Esophagus mucosa (tissue), 1 donor: ENCODE data around the gene RHBG. TPM values are rescaled to one million over a fixed set of nuclear protein-coding genes. Genes with fewer than 3 reads are reported as not detected.
A peak's percentile ranks its signal among the peaks of the same experiment; 100 is the strongest.
"Not testable (repeated sequence)": the region's sequence is repeated elsewhere in the genome, so short reads cannot be mapped to it uniquely, and the experiment has no call there.

ENCODE experiments used
- ATAC-seq: fragments of 200-7000 bp; cut with Tn5 transposase; one replicate; pipeline ENCODE4 v1.9.1; 2020
- total RNA-seq: library from RNA; stranded (reverse); gene quantifications from one replicate; pipeline ENCODE4 v1.2.4, GENCODE V29; 2023
- donor health status: DM: yes; HTN: yes; CAD: no.

The RHBG gene
- 1.7 TPM for total RNA-seq

- peak; percentile 70 for ATAC-seq
Measured at GRCh38 chr1:156368889-156369684, at the start of gene RHBG. Gene RHBG (plus strand): TSS chr1:156369211. CDS start chr1:156369250, 39 bp downstream.

GRCh38 chr1:156319664-156320063, 49.3 kb upstream of the RHBG start:
- peak; percentile 29 for ATAC-seq

GRCh38 chr1:156320560-156320959, 48.5 kb upstream of the RHBG start:
- no peak for ATAC-seq

- ATAC-seq, result not testable (repeated sequence)
Measured at GRCh38 chr1:156323179-156323578, 45.8 kb upstream of the RHBG start.

- no peak for ATAC-seq
Measured at GRCh38 chr1:156336242-156336641, 32.8 kb upstream of the RHBG start.

- no peak for ATAC-seq
Measured at GRCh38 chr1:156337052-156337887, 31.7 kb upstream of the RHBG start.

- no peak for ATAC-seq
Measured at GRCh38 chr1:156337888-156338179, 31.2 kb upstream of the RHBG start.

GRCh38 chr1:156338180-156338976, 30.6 kb upstream of the RHBG start, which contains the start of the genes CCT3 and TSACC:
Gene CCT3 (minus strand): TSS chr1:156338292. CDS start chr1:156338184, 108 bp downstream.
Gene TSACC (plus strand): TSS chr1:156338526. CDS start chr1:156339758, 1,232 bp downstream.
- ATAC-seq, result peak; percentile 98

GRCh38 chr1:156342166-156342955, 26.6 kb upstream of the RHBG start:
- ATAC-seq, result no peak

- ATAC-seq, result no peak
Measured at GRCh38 chr1:156344409-156344808, 24.6 kb upstream of the RHBG start.

- not testable (repeated sequence) for ATAC-seq
Measured at GRCh38 chr1:156346035-156346434, 23.0 kb upstream of the RHBG start.

GRCh38 chr1:156346636-156347035, 22.4 kb upstream of the RHBG start:
- no peak for ATAC-seq

- ATAC-seq, result no peak
Measured at GRCh38 chr1:156347331-156347730, 21.7 kb upstream of the RHBG start.

- ATAC-seq, result not testable (repeated sequence)
Measured at GRCh38 chr1:156352481-156352880, 16.5 kb upstream of the RHBG start.

GRCh38 chr1:156356262-156356874, 12.6 kb upstream of the RHBG start:
- ATAC-seq, result no peak

GRCh38 chr1:156356875-156357534, 12.0 kb upstream of the RHBG start:
- ATAC-seq, result peak; percentile 88

- no peak for ATAC-seq
Measured at GRCh38 chr1:156357977-156358376, 11.0 kb upstream of the RHBG start.

GRCh38 chr1:156358641-156359040, 10.4 kb upstream of the RHBG start:
- no peak for ATAC-seq

GRCh38 chr1:156359249-156359648, 9.8 kb upstream of the RHBG start:
- ATAC-seq, result no peak

GRCh38 chr1:156359973-156360372, 9.0 kb upstream of the RHBG start:
- ATAC-seq, result no peak

GRCh38 chr1:156360534-156360933, 8.5 kb upstream of the RHBG start:
- no peak for ATAC-seq
